H9 (cell line): ENCODE data around the gene MYD88. TPM values are rescaled to one million over a fixed set of nuclear protein-coding genes. Genes with fewer than 3 reads are reported as not detected.

Experiments used
- DNase-seq: peaks from one replicate; pipeline ENCODE4 v3.0.0-alpha.2; 2017
- H2AFZ ChIP-seq: one replicate; pipeline ENCODE4 v1.6.1; 2013; ENCODE audit warnings: mild to moderate bottlenecking, low read length, control low read depth, moderate library complexity
- H2AK5ac ChIP-seq: 2 replicates; pipeline ENCODE4 v1.6.1; 2013; ENCODE audit warnings: low read length, control low read depth, mixed read lengths; ENCODE audit not compliant: insufficient read length
- H2BK120ac ChIP-seq: one replicate; pipeline ENCODE4 v1.6.1; 2013; ENCODE audit warnings: low read depth, mild to moderate bottlenecking, low read length, control low read depth, inconsistent platforms; ENCODE audit not compliant: poor library complexity, severe bottlenecking
- H2BK12ac ChIP-seq: 2 replicates; pipeline ENCODE4 v1.6.1; 2013; ENCODE audit warnings: low read length, control low read depth, mixed read lengths, low read depth; ENCODE audit not compliant: insufficient read length
- H2BK15ac ChIP-seq: 2 replicates; pipeline ENCODE4 v1.6.1; 2013; ENCODE audit warnings: low read depth, low read length, control low read depth
- H2BK20ac ChIP-seq: one replicate; pipeline ENCODE4 v1.6.1; 2013; ENCODE audit warnings: low read depth, mild to moderate bottlenecking, low read length, control low read depth, inconsistent platforms; ENCODE audit not compliant: poor library complexity, severe bottlenecking
- H2BK5ac ChIP-seq: 2 replicates; pipeline ENCODE4 v1.6.1; 2013; ENCODE audit warnings: low read length, control low read depth, mixed read lengths; ENCODE audit not compliant: insufficient read length
- H3K14ac ChIP-seq: 2 replicates; pipeline ENCODE4 v1.6.1; 2013; ENCODE audit warnings: low read length, control low read depth; ENCODE audit not compliant: insufficient read depth
- H3K18ac ChIP-seq: 2 replicates; pipeline ENCODE4 v1.6.1; 2013; ENCODE audit warnings: low read depth, mild to moderate bottlenecking, mixed read lengths, low read length, control low read depth; ENCODE audit not compliant: insufficient read length
- H3K23ac ChIP-seq: 2 replicates; pipeline ENCODE4 v1.6.1; 2013; ENCODE audit warnings: low read length, control low read depth, mixed read lengths, low read depth; ENCODE audit not compliant: insufficient read length
- H3K23me2 ChIP-seq: 2 replicates; pipeline ENCODE4 v1.6.1; 2013; ENCODE audit warnings: low read depth, mild to moderate bottlenecking, mixed read lengths, low read length, control low read depth; ENCODE audit not compliant: insufficient read length, poor library complexity, severe bottlenecking
- H3K27ac ChIP-seq: 2 replicates; pipeline ENCODE4 v1.5.1; 2013; ENCODE audit warnings: low read length, control low read depth, mixed read lengths, low read depth; ENCODE audit not compliant: insufficient read length
- H3K27me3 ChIP-seq: 2 replicates; pipeline ENCODE4 v1.6.1; 2013; ENCODE audit warnings: low read length, control low read depth, inconsistent platforms; ENCODE audit not compliant: insufficient read depth
- H3K4ac ChIP-seq: 2 replicates; pipeline ENCODE4 v1.6.1; 2013; ENCODE audit warnings: low read depth, mild to moderate bottlenecking, control low read depth, inconsistent platforms, low read length, moderate library complexity
- H3K4me1 ChIP-seq: 2 replicates; pipeline ENCODE4 v1.6.1; 2013; ENCODE audit warnings: low read length, control low read depth, inconsistent platforms; ENCODE audit not compliant: insufficient read depth
- H3K4me2 ChIP-seq: 2 replicates; pipeline ENCODE4 v1.6.1; 2013; ENCODE audit warnings: low read length, control low read depth, mixed read lengths; ENCODE audit not compliant: insufficient read length, insufficient read depth
- H3K56ac ChIP-seq: 2 replicates; pipeline ENCODE4 v1.6.1; 2013; ENCODE audit warnings: low read depth, mild to moderate bottlenecking, mixed read lengths, low read length, control low read depth; ENCODE audit not compliant: insufficient read length
- H3K79me1 ChIP-seq: 2 replicates; pipeline ENCODE4 v1.6.1; 2013; ENCODE audit warnings: low read depth, mild to moderate bottlenecking, moderate library complexity, low read length, control low read depth, inconsistent platforms; ENCODE audit not compliant: insufficient read depth, poor library complexity, severe bottlenecking
- H3K79me2 ChIP-seq: 2 replicates; pipeline ENCODE4 v1.6.1; 2013; ENCODE audit warnings: low read length, control low read depth, inconsistent platforms; ENCODE audit not compliant: insufficient read depth
- H3K9ac ChIP-seq: 2 replicates; pipeline ENCODE4 v1.6.1; 2013; ENCODE audit warnings: low read length, control low read depth, mixed read lengths; ENCODE audit not compliant: insufficient read length; ENCODE audit errors: extremely low read depth
- H3K9me3 ChIP-seq: one replicate; pipeline ENCODE4 v1.6.1; 2013; ENCODE audit warnings: low read depth, low read length, inconsistent platforms; ENCODE audit not compliant: control insufficient read depth
- H3T11ph ChIP-seq: one replicate; pipeline ENCODE4 v1.6.1; 2013; ENCODE audit warnings: mild to moderate bottlenecking, low read length, control low read depth, inconsistent platforms
- H4K20me1 ChIP-seq: one replicate; pipeline ENCODE4 v1.6.1; 2013; ENCODE audit not compliant: control insufficient read depth, insufficient read length, insufficient read depth
- H4K5ac ChIP-seq: 2 replicates; pipeline ENCODE4 v1.6.1; 2013; ENCODE audit warnings: low read depth, mild to moderate bottlenecking, mixed read lengths, low read length, control low read depth; ENCODE audit not compliant: insufficient read length
- H4K8ac ChIP-seq: replicated peaks from 2 replicates; pipeline ENCODE4 v1.6.1; 2013; ENCODE audit warnings: low read length, control low read depth, mixed read lengths, low read depth; ENCODE audit not compliant: insufficient read length
- H4K91ac ChIP-seq: 2 replicates; pipeline ENCODE4 v1.6.1; 2013; ENCODE audit warnings: low read depth, mild to moderate bottlenecking, moderate library complexity, mixed read lengths, low read length, control low read depth; ENCODE audit not compliant: insufficient read length
- H3K27ac Mint-ChIP-seq, 3 experiments: 2 replicates in 2 of 3; 3 replicates in 1 of 3; pipeline ENCODE4 v1.8.0; 2020 to 2021; ENCODE audit warnings: mixed read lengths in 3 of 3, mild to moderate bottlenecking in 1 of 3, moderate library complexity in 1 of 3
- H3K27me3 Mint-ChIP-seq: 2 replicates; pipeline ENCODE4 v1.8.0; 2021; ENCODE audit warnings: low read depth, mild to moderate bottlenecking, moderate library complexity, mixed read lengths
- H3K36me3 Mint-ChIP-seq, 3 experiments: 2 replicates in 2 of 3; 3 replicates in 1 of 3; pipeline ENCODE4 v1.8.0; 2020 to 2021; ENCODE audit warnings: low read depth in 3 of 3, mixed read lengths in 3 of 3; ENCODE audit not compliant: insufficient read depth in 1 of 3
- H3K4me1 Mint-ChIP-seq, 2 experiments: 2 replicates each; pipeline ENCODE4 v1.8.0; 2020; ENCODE audit warnings: mixed read lengths in 2 of 2
- H3K4me3 Mint-ChIP-seq, 2 experiments: 2 replicates in 1 of 2; 3 replicates in 1 of 2; pipeline ENCODE4 v1.8.0; 2020 to 2021; ENCODE audit warnings: mild to moderate bottlenecking in 2 of 2, mixed read lengths in 2 of 2, moderate library complexity in 1 of 2
- H3K9me3 Mint-ChIP-seq, 2 experiments: 2 replicates in 1 of 2; 3 replicates in 1 of 2; pipeline ENCODE4 v1.8.0; 2020; ENCODE audit warnings: mild to moderate bottlenecking in 2 of 2, mixed read lengths in 2 of 2, moderate library complexity in 1 of 2
- WGBS: extraction: QIAGEN DNeasy Blood & Tissue Kit; methylation state at CpG from one replicate; pipeline ENCODE4 v1.1.7; 2013; ENCODE audit warnings: missing lambda C conversion rate, low lambda C conversion rate, mixed read lengths; ENCODE audit not compliant: insufficient read length; ENCODE audit errors: extremely low coverage; 5-methylcytosine and 5-hydroxymethylcytosine counted together
- total RNA-seq: library from RNA; stranded (reverse); gene quantifications from 2 replicates; pipeline ENCODE4 v1.2.1, GENCODE V29; 2021
- TF ChIP-seq, protein P1 (sequence below): fragments of 200-600 bp; sonication (generic); conservative IDR thresholded peaks from 3 replicates; pipeline ENCODE4 v1.8.0; 2021; ENCODE audit warnings: antibody characterized with exemption, mild to moderate bottlenecking

The MYD88 gene
- total RNA-seq, 1 experiment from 2014 or later, result 33.4 TPM

DNA sequence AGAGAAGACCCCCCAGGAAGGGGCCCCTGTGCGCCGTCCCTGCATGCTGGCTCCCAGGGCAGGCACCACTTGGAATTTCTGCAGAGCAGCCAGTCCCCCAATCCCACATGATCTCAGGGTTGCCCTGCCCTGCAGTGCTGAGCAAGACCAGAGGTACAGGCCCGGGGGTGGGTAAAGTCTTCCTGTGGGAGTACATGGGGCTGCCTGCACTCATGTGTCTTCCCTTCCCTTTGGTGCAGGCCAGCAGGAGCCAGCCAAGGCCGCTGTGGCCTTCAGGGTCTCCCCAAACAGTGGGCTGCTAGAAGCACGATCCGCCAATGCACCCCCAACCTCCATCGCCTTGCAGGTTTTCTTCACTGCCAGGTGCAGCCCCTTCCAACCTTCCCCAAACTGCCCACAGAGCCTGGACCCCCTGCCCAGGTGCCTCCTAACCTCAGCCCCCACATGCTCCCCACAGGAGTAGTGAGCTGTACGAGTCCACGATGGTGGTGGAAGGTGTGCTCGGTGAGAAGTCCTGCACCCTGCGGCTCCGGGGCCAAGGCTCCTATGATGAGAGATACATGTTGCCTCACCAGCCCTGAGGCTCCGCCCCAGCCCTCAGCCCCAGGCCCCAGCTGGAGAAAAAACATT lies 16.5 kb upstream of the MYD88 start:
- Histone ChIP-seq H4K91ac (no peak overlapping the region), H3K18ac (no peak overlapping the region), H4K5ac (no peak overlapping the region), H2BK12ac (no peak overlapping the region), H3T11ph (no peak overlapping the region), H4K8ac (no peak overlapping the region), H2AK5ac (no peak overlapping the region), H3K79me1 (no peaks in the 10 kb centered on the region), H2BK5ac (no peak overlapping the region), H3K4me2 (no peak overlapping the region), H4K20me1 (no peaks in the 10 kb centered on the region), H3K14ac (no peak overlapping the region), H3K23me2 (no peaks in the 10 kb centered on the region), H3K23ac (no peak overlapping the region), H3K79me2 (no peaks in the 10 kb centered on the region), H2BK15ac (no peak overlapping the region), H3K4ac (no peak overlapping the region), H3K27me3 (no peaks in the 10 kb centered on the region), H2BK20ac (no peak overlapping the region), H3K4me1 (no peaks in the 10 kb centered on the region), H2BK120ac (no peak overlapping the region), H3K9ac (no peak overlapping the region), H3K9me3 (no peaks in the 10 kb centered on the region), H2AFZ (no peak overlapping the region), H3K56ac (no peak overlapping the region), H3K27ac (no peak overlapping the region)
- Mint-ChIP-seq H3K4me3 (no peak overlapping the region), H3K27me3 (peaks cover 3% of the 10 kb centered on the region; the same call in 1 of the 2 replicates), H3K36me3 (peaks cover 35 to 78% (median 57%) of the 10 kb centered on the region in 3 experiments; a peak in 6 of 7 replicates), H3K4me1 (peaks cover 0 to 3% of the 10 kb centered on the region in 2 experiments; a peak in 1 of 4 replicates), H3K9me3 (no peaks in the 10 kb centered on the region), H3K27ac (no peak overlapping the region)
- WGBS, result no CpG with 5 or more reads among the region's 13 CpGs
- DNase-seq, result no peak
- TF ChIP-seq, protein P1, sequence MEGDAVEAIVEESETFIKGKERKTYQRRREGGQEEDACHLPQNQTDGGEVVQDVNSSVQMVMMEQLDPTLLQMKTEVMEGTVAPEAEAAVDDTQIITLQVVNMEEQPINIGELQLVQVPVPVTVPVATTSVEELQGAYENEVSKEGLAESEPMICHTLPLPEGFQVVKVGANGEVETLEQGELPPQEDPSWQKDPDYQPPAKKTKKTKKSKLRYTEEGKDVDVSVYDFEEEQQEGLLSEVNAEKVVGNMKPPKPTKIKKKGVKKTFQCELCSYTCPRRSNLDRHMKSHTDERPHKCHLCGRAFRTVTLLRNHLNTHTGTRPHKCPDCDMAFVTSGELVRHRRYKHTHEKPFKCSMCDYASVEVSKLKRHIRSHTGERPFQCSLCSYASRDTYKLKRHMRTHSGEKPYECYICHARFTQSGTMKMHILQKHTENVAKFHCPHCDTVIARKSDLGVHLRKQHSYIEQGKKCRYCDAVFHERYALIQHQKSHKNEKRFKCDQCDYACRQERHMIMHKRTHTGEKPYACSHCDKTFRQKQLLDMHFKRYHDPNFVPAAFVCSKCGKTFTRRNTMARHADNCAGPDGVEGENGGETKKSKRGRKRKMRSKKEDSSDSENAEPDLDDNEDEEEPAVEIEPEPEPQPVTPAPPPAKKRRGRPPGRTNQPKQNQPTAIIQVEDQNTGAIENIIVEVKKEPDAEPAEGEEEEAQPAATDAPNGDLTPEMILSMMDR, result no peak
